Stimulated activated CD4-positive, alpha-beta T cell treated with anti-CD3 and anti-CD28 coated beads, Interleukin-4, amount 100 ng/mL, for 48 hours (primary cell): ENCODE data around the gene CABCOCO1.
A peak's percentile ranks its signal among the peaks of the same experiment; 100 is the strongest.

Source experiments
- DNase-seq, 2 donors: peaks; one replicate each; pipeline ENCODE4 v3.0.0-alpha.2; 2020; ENCODE audit warnings: low read depth in 2 of 2

Gene CABCOCO1

GRCh38 chr10:61754587-61755550 is 92.1 kb downstream of the CABCOCO1 start:
- no peak for DNase-seq

GRCh38 chr10:61757001-61757400 is 94.3 kb downstream of the CABCOCO1 start:
- no peak for DNase-seq

- no peak for DNase-seq
These were observed 95.0 kb downstream of the CABCOCO1 start for GRCh38 chr10:61757525-61758397.

GRCh38 chr10:61758433-61758832 is 95.7 kb downstream of the CABCOCO1 start:
- no peak for DNase-seq

- DNase-seq = no peak
These were observed 97.0 kb downstream of the CABCOCO1 start for GRCh38 chr10:61759751-61760150.

- DNase-seq = no peak
These were observed 98.5 kb downstream of the CABCOCO1 start for GRCh38 chr10:61760943-61761824.

GRCh38 chr10:61761825-61762217 is 99.1 kb downstream of the CABCOCO1 start:
- no peak for DNase-seq

- DNase-seq = no peak
These were observed 101.0 kb downstream of the CABCOCO1 start for GRCh38 chr10:61763778-61764177.

GRCh38 chr10:61764486-61764885 is 101.8 kb downstream of the CABCOCO1 start:
- no peak for DNase-seq

GRCh38 chr10:61765176-61766087 is 102.7 kb downstream of the CABCOCO1 start:
- no peak for DNase-seq

- no peak for DNase-seq
These were observed 104.2 kb downstream of the CABCOCO1 start for GRCh38 chr10:61766927-61767326.

- no peak for DNase-seq
These were observed 111.3 kb downstream of the CABCOCO1 start for GRCh38 chr10:61774031-61774430.

GRCh38 chr10:61775111-61775510 is 112.4 kb downstream of the CABCOCO1 start:
- no peak for DNase-seq

- no peak for DNase-seq
These were observed 114.0 kb downstream of the CABCOCO1 start for GRCh38 chr10:61776615-61777266.

- no peak for DNase-seq
These were observed 115.4 kb downstream of the CABCOCO1 start for GRCh38 chr10:61778137-61778536.

- DNase-seq = no peak
These were observed 116.5 kb downstream of the CABCOCO1 start for GRCh38 chr10:61779276-61779675.

- peak in 1 of 2 donors; percentile 16 for DNase-seq
These were observed 117.4 kb downstream of the CABCOCO1 start for GRCh38 chr10:61779950-61780659.

GRCh38 chr10:61780732-61781131 is 118.0 kb downstream of the CABCOCO1 start:
- DNase-seq = no peak

- no peak for DNase-seq
These were observed 119.3 kb downstream of the CABCOCO1 start for GRCh38 chr10:61781969-61782403.
